Effector memory CD8-positive, alpha-beta T cell (primary cell): ENCODE results near the gene EDEM1.

Experiments
- ATAC-seq: fragments of 150-1000 bp; cut with Tn5 transposase; replicated peaks from 2 replicates; pipeline ENCODE4 v1.10.0; 2021; ENCODE audit warnings: mild to moderate bottlenecking, moderate library complexity
- DNase-seq, 3 experiments: peaks; one replicate each; pipeline ENCODE4 v3.0.0; 2021
- H3K27ac Mint-ChIP-seq, 2 donors: one replicate each; pipeline ENCODE4 v1.8.0; 2022; ENCODE audit warnings: mild to moderate bottlenecking in 2 of 2, mixed read lengths in 2 of 2, moderate library complexity in 2 of 2
- H3K27me3 Mint-ChIP-seq, 2 donors: one replicate each; pipeline ENCODE4 v1.8.0; 2022; ENCODE audit warnings: mixed read lengths in 2 of 2
- H3K36me3 Mint-ChIP-seq: one replicate; pipeline ENCODE4 v1.8.0; 2022; ENCODE audit warnings: mild to moderate bottlenecking, moderate library complexity, mixed read lengths; ENCODE audit not compliant: insufficient read depth
- H3K4me1 Mint-ChIP-seq, 2 donors: one replicate each; pipeline ENCODE4 v1.8.0; 2022; ENCODE audit warnings: low read depth in 2 of 2, mixed read lengths in 2 of 2
- H3K4me3 Mint-ChIP-seq, 2 donors: one replicate each; pipeline ENCODE4 v1.8.0; 2022; ENCODE audit warnings: mild to moderate bottlenecking in 2 of 2, mixed read lengths in 2 of 2, moderate library complexity in 2 of 2
- H3K9me3 Mint-ChIP-seq, 2 donors: one replicate each; pipeline ENCODE4 v1.8.0; 2022; ENCODE audit warnings: mixed read lengths in 2 of 2

Gene EDEM1

DNA sequence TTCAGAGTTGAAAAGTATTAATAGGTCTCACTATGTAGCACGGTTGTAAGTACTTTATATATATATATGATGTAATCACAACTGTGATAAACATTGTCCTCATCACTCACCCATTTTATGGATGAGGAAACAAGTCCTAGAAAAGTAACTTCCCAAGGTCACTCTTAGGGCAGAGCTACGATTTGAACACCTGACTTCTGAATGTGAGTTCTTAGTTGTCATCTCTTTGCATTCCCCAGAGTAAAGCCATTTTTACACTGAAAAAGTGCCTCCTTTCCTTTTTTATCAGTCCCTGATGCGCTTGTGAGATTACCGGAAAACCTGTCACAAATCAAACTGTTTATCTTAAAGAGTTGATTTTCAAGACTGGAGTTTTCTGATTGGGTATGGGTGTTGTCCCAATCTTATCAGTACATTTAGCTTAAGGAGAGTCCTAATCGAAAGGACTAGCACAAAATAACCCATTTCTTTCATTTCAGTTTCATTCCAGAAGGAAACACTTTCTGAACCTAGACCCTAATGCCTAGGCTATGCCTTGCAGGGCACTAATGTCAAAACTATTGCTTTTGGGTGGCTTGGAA, 2.3 kb upstream of the EDEM1 start:
- no peaks in the 10 kb centered on the region for H3K27me3 Mint-ChIP-seq
- H3K4me3 Mint-ChIP-seq, result no peak overlapping the region
- peaks cover 38% of the 10 kb centered on the region for H3K36me3 Mint-ChIP-seq
- H3K9me3 Mint-ChIP-seq, result no peaks in the 10 kb centered on the region
- ATAC-seq, result no peak
- DNase-seq, result no peak
- no peak overlapping the region for H3K27ac Mint-ChIP-seq
- H3K4me1 Mint-ChIP-seq, result peaks cover 14 to 18% of the 10 kb centered on the region in 2 donors

DNA sequence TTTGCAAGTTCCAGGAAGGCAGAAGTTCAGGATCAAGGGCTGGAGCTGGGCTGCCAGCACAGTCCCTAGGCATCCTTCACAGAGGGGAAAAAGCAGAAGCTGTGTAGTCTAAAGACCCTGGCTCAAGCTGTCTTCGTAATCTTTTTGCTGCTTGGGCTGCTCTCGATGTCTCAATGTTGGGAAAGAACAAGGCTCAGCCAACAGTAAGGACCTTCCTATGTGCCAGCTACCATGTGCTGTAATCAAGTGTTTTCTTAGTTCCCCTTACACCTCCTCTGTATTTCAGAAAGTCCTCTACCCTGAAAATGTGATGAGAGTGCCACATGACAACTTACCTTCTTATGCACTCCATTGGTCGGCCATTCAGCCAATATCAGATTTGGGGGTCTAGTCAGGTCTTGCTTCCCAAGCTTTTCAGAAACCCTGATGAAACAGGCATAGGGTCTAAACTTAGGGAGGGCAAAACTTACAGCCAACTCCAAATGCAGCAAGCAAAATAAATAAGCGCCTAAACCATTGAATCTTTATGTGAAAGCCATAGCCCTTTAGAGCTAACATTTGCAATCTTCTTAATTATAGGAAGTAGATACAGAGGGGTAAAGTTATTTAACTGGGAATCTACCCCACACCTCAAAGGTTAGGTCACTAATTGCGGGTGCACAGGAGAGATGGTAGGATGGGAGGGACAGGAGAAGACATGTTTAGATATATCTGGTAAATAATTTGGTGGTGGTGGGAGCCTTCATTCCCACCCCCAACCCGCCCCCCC, 1.2 kb upstream of the EDEM1 start:
- no peak overlapping the region for H3K27ac Mint-ChIP-seq
- peaks cover 29% of the 10 kb centered on the region for H3K36me3 Mint-ChIP-seq
- DNase-seq (no peak), ATAC-seq (no peak)
- H3K4me3 Mint-ChIP-seq, result peak overlapping the region; percentile 96 to 100
- H3K4me1 Mint-ChIP-seq, result peaks cover 19 to 22% of the 10 kb centered on the region in 2 donors
- no peaks in the 10 kb centered on the region for H3K27me3 Mint-ChIP-seq
- no peaks in the 10 kb centered on the region for H3K9me3 Mint-ChIP-seq

- Mint-ChIP-seq H3K36me3 (peaks cover 24% of the 10 kb centered on the region), H3K27ac (peak overlapping the region; percentile 96 to 99), H3K27me3 (no peaks in the 10 kb centered on the region), H3K4me1 (peaks cover 24% of the 10 kb centered on the region in 2 donors), H3K9me3 (no peaks in the 10 kb centered on the region), H3K4me3 (peak overlapping the region; percentile 96 to 100)
- no peak for ATAC-seq
- no peak for DNase-seq
Measured at GRCh38 chr3:5186858-5187155, 700 bp upstream of the EDEM1 start.

DNA sequence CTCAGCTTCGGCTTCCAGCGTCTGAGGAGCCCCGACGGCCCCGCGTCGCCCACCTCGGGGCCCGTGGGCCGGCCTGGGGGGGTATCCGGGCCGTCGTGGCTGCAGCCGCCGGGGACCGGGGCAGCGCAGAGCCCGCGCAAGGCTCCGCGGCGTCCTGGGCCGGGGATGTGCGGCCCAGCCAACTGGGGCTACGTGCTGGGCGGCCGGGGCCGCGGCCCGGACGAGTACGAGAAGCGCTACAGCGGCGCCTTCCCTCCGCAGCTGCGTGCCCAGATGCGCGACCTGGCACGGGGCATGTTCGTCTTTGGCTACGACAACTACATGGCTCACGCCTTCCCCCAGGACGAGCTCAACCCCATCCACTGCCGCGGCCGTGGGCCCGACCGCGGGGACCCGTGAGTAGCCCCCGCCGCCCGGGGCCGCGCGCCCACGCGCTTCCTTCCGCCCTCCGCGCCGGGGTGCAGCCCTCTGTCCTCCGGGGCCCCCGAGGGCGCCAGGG, 462 bp downstream of the EDEM1 start:
- Mint-ChIP-seq H3K27ac (peak overlapping the region; percentile 96 to 99), H3K4me3 (peak overlapping the region; percentile 96 to 100), H3K27me3 (no peaks in the 10 kb centered on the region), H3K36me3 (peaks cover 26% of the 10 kb centered on the region), H3K9me3 (no peaks in the 10 kb centered on the region), H3K4me1 (peaks cover 35 to 36% of the 10 kb centered on the region in 2 donors)
- ATAC-seq (peak; percentile 43), DNase-seq (peak; percentile 44 to 52 (median 51))

GRCh38 chr3:5188419-5189221, 1.1 kb downstream of the EDEM1 start:
- ATAC-seq, result peak; percentile 26
- H3K27ac Mint-ChIP-seq, result peak overlapping the region; percentile 96 to 99
- no peaks in the 10 kb centered on the region for H3K9me3 Mint-ChIP-seq
- peak; percentile 38 to 52 (median 42) for DNase-seq
- peaks cover 29% of the 10 kb centered on the region for H3K36me3 Mint-ChIP-seq
- peaks cover 37 to 38% of the 10 kb centered on the region in 2 donors for H3K4me1 Mint-ChIP-seq
- H3K4me3 Mint-ChIP-seq, result peak overlapping the region; percentile 96 to 100
- H3K27me3 Mint-ChIP-seq, result no peaks in the 10 kb centered on the region

- Mint-ChIP-seq H3K27me3 (no peaks in the 10 kb centered on the region), H3K36me3 (peaks cover 32% of the 10 kb centered on the region), H3K4me3 (peak overlapping the region; percentile 96 to 100), H3K9me3 (no peaks in the 10 kb centered on the region), H3K27ac (peak overlapping the region; percentile 96 to 99), H3K4me1 (peaks cover 53 to 55% of the 10 kb centered on the region in 2 donors)
- no peak for ATAC-seq
- DNase-seq, result no peak
Measured at GRCh38 chr3:5190147-5190791, 2.8 kb downstream of the EDEM1 start.

GRCh38 chr3:5191555-5192304, 4.2 kb downstream of the EDEM1 start:
- H3K27ac Mint-ChIP-seq, result peak overlapping the region; percentile 56 to 91
- no peak for ATAC-seq
- peak overlapping the region; percentile 22 to 26 for H3K4me3 Mint-ChIP-seq
- H3K36me3 Mint-ChIP-seq, result peaks cover 34% of the 10 kb centered on the region
- H3K4me1 Mint-ChIP-seq, result peaks cover 57 to 69% of the 10 kb centered on the region in 2 donors
- no peak for DNase-seq
- H3K27me3 Mint-ChIP-seq, result no peaks in the 10 kb centered on the region
- H3K9me3 Mint-ChIP-seq, result no peaks in the 10 kb centered on the region

- ATAC-seq (no peak), DNase-seq (no peak)
- Mint-ChIP-seq H3K27ac (peak overlapping the region; percentile 56 to 91), H3K4me3 (peak overlapping the region; percentile 22 to 26), H3K36me3 (peaks cover 39% of the 10 kb centered on the region), H3K27me3 (no peaks in the 10 kb centered on the region), H3K9me3 (no peaks in the 10 kb centered on the region), H3K4me1 (peaks cover 66 to 80% of the 10 kb centered on the region in 2 donors)
Measured at GRCh38 chr3:5192571-5193365, 5.3 kb downstream of the EDEM1 start.

- Mint-ChIP-seq H3K9me3 (no peaks in the 10 kb centered on the region), H3K27ac (peak overlapping the region; percentile 89 to 92), H3K36me3 (peaks cover 38% of the 10 kb centered on the region), H3K27me3 (no peaks in the 10 kb centered on the region), H3K4me1 (peaks cover 70 to 87% of the 10 kb centered on the region in 2 donors), H3K4me3 (peak overlapping the region; percentile 49 to 53)
- ATAC-seq (no peak), DNase-seq (no peak)
Measured at GRCh38 chr3:5194341-5194740, 6.8 kb downstream of the EDEM1 start.

- H3K27ac Mint-ChIP-seq, result peak overlapping the region; percentile 89 to 92
- H3K36me3 Mint-ChIP-seq, result peaks cover 38% of the 10 kb centered on the region
- H3K4me3 Mint-ChIP-seq, result peak overlapping the region; percentile 49 to 53
Measured at GRCh38 chr3:5194801-5195509, 7.4 kb downstream of the EDEM1 start.

DNA sequence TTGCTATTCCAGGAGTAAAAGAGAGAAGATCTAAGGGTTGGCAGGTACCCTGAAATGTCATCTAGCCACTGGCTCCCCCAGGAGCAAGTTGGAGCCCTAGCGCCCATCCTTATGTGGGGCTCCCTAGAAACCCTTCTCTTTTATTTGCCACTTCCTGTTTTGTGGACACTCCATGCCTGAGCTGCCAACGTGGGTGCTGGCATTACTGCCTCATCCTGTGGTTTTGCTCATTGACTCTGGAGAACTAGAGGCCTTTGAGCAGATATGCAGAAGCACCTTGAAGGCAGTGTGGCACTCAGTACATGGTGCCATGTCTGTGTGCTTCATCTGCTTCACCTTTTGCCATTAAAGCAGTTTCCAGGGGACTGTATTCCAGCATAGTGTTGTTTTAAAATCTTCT, 8.1 kb downstream of the EDEM1 start:
- DNase-seq, result no peak
- ATAC-seq, result no peak
- H3K4me3 Mint-ChIP-seq, result peak overlapping the region; percentile 49 to 53
- H3K36me3 Mint-ChIP-seq, result peaks cover 43% of the 10 kb centered on the region
- peaks cover 65 to 80% of the 10 kb centered on the region in 2 donors for H3K4me1 Mint-ChIP-seq
- H3K9me3 Mint-ChIP-seq, result no peaks in the 10 kb centered on the region
- H3K27me3 Mint-ChIP-seq, result no peaks in the 10 kb centered on the region
- peak overlapping the region; percentile 89 to 92 for H3K27ac Mint-ChIP-seq

More at GRCh38 chr3:5194801-5195509, 7.4 kb downstream of the EDEM1 start:
- H3K4me1 Mint-ChIP-seq, result peaks cover 70 to 82% of the 10 kb centered on the region in 2 donors
- H3K27me3 Mint-ChIP-seq, result no peaks in the 10 kb centered on the region
- DNase-seq, result peak in 1 of 3 experiments; percentile 23
- peak; percentile 73 for ATAC-seq
- H3K9me3 Mint-ChIP-seq, result no peaks in the 10 kb centered on the region
